Chondrocyte (in vitro differentiated cells): ENCODE data around the gene PAK1. TPM values are rescaled to one million over a fixed set of nuclear protein-coding genes. Genes with fewer than 3 reads are reported as not detected.

Source experiments
- DNase-seq: peaks from one replicate; pipeline ENCODE4 v3.0.0; 2021; ENCODE audit warnings: mixed read lengths, low spot score
- H3K27ac Mint-ChIP-seq: one replicate; pipeline ENCODE4 v1.8.0; 2021; ENCODE audit warnings: mild to moderate bottlenecking, moderate library complexity, mixed read lengths; ENCODE audit not compliant: unreplicated experiment
- H3K27me3 Mint-ChIP-seq: 2 replicates; pipeline ENCODE4 v1.8.0; 2021; ENCODE audit warnings: low read depth, mixed read lengths
- H3K36me3 Mint-ChIP-seq: 2 replicates; pipeline ENCODE4 v1.8.0; 2021; ENCODE audit warnings: low read depth, mixed read lengths
- H3K4me1 Mint-ChIP-seq: 2 replicates; pipeline ENCODE4 v1.8.0; 2021; ENCODE audit warnings: low read depth, mild to moderate bottlenecking, mixed read lengths
- H3K4me3 Mint-ChIP-seq: one replicate; pipeline ENCODE4 v1.8.0; 2021; ENCODE audit warnings: mild to moderate bottlenecking, moderate library complexity, mixed read lengths; ENCODE audit not compliant: unreplicated experiment
- H3K9me3 Mint-ChIP-seq: 2 replicates; pipeline ENCODE4 v1.8.0; 2021; ENCODE audit warnings: low read depth, mixed read lengths
- total RNA-seq: library from RNA; stranded (reverse); gene quantifications from 3 replicates; pipeline ENCODE4 v1.2.1, GENCODE V29; 2021
- TF ChIP-seq, protein P1 (sequence below): fragments of 200-600 bp; sonication (generic); IDR thresholded peaks from 2 replicates; pipeline ENCODE4 v1.5.0; 2021; ENCODE audit warnings: antibody characterized with exemption, mild to moderate bottlenecking, moderate library complexity

PAK1 gene
- total RNA-seq, 1 donor from 2014 or later: 28.2 TPM

DNA sequence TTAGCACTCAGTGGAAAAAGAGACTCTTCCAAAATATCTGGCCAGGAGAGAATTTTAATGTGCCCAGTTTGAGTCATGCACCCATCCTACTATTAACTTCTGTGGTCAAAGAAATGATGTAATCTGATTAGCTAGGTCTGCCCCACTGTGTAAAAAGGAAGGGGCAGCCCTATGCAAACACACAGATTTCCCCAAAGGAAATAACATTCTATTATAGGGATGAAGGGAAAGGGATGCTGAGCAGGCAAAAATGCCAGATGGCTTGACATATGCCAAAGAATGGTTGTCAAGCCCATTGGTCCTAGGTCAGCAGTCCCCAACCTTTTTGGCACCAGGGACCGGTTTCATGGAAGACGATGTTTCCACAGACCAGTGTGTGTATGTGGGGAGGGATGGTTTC, 43.3 kb upstream of the PAK1 start:
- TF ChIP-seq, protein P1, sequence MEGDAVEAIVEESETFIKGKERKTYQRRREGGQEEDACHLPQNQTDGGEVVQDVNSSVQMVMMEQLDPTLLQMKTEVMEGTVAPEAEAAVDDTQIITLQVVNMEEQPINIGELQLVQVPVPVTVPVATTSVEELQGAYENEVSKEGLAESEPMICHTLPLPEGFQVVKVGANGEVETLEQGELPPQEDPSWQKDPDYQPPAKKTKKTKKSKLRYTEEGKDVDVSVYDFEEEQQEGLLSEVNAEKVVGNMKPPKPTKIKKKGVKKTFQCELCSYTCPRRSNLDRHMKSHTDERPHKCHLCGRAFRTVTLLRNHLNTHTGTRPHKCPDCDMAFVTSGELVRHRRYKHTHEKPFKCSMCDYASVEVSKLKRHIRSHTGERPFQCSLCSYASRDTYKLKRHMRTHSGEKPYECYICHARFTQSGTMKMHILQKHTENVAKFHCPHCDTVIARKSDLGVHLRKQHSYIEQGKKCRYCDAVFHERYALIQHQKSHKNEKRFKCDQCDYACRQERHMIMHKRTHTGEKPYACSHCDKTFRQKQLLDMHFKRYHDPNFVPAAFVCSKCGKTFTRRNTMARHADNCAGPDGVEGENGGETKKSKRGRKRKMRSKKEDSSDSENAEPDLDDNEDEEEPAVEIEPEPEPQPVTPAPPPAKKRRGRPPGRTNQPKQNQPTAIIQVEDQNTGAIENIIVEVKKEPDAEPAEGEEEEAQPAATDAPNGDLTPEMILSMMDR: no peak
- Mint-ChIP-seq H3K36me3 (no peaks in the 10 kb centered on the region), H3K27ac (no peak overlapping the region), H3K4me1 (no peaks in the 10 kb centered on the region), H3K27me3 (no peaks in the 10 kb centered on the region), H3K4me3 (no peak overlapping the region), H3K9me3 (peaks cover 2% of the 10 kb centered on the region)
- DNase-seq: no peak

DNA sequence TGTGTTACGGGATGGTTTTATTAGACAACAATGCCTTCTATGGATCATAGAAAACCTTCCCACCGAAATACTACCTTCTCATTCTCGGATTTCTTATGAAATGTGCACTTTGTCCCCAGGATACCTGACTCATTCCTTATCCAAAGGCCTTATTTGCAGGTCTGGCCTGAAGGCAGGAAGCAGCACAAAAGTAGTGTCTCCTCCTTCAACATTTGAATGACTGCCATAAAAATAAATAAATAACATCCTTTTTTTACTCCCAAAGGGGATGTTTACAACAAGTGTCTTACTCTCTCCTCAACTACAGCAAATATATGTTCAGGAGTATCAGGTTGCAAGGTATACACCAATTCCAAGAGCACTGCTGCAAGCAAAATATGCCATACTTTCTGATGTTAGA, 41.6 kb upstream of the PAK1 start:
- H3K4me1 Mint-ChIP-seq: peaks cover 1% of the 10 kb centered on the region
- H3K27me3 Mint-ChIP-seq: no peaks in the 10 kb centered on the region
- no peak overlapping the region for H3K4me3 Mint-ChIP-seq
- TF ChIP-seq, protein P1: no peak
- peaks cover 2% of the 10 kb centered on the region for H3K9me3 Mint-ChIP-seq
- no peak overlapping the region for H3K27ac Mint-ChIP-seq
- no peaks in the 10 kb centered on the region for H3K36me3 Mint-ChIP-seq
- DNase-seq: no peak

DNA sequence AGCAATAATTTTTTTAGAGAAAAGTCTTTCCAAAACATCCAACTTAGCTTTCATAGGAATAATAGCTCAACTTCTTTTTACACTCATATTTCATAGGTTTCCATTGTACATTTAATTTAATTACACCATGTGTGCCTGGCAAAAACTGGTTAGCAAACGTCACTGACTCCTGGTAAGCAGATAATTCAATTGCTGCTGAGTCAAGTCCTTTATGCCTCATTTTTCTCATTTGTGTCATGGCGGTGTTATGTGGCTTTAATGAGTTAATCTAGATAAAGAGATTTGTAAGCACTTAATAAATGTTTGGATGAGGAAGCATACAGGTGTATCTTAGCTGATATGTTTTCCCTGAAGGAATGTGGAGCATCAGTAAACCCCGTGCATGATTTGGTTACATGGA, 41.2 kb upstream of the PAK1 start:
- Mint-ChIP-seq H3K36me3 (no peaks in the 10 kb centered on the region), H3K27me3 (no peaks in the 10 kb centered on the region), H3K9me3 (peaks cover 2% of the 10 kb centered on the region), H3K4me3 (no peak overlapping the region), H3K27ac (no peak overlapping the region), H3K4me1 (peaks cover 5% of the 10 kb centered on the region)
- DNase-seq: no peak
- TF ChIP-seq, protein P1: no peak

DNA sequence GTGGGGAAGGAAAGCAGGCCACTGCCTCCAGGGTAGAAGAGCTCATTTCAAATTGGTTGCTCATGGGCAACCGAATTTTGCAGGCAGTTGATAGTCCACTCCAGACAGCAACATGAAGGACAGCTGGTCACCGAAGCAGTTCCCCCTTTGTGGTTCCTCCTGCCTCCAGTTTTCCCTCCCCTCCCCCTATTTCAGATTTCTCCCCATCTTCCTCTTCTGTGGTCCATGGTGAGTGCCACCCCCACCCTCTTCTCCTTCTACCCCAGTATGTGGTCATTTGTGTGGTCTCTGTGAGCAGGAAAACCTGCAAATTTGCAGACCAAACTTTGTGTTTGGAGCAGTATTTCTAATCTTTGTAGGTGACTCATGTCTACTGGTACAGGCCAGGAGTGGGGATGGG, 38.2 kb upstream of the PAK1 start:
- no peak for DNase-seq
- H3K27ac Mint-ChIP-seq: no peak overlapping the region
- no peaks in the 10 kb centered on the region for H3K36me3 Mint-ChIP-seq
- H3K9me3 Mint-ChIP-seq: peaks cover 6% of the 10 kb centered on the region
- no peaks in the 10 kb centered on the region for H3K27me3 Mint-ChIP-seq
- TF ChIP-seq, protein P1: no peak
- H3K4me3 Mint-ChIP-seq: no peak overlapping the region
- peaks cover 9% of the 10 kb centered on the region for H3K4me1 Mint-ChIP-seq

DNA sequence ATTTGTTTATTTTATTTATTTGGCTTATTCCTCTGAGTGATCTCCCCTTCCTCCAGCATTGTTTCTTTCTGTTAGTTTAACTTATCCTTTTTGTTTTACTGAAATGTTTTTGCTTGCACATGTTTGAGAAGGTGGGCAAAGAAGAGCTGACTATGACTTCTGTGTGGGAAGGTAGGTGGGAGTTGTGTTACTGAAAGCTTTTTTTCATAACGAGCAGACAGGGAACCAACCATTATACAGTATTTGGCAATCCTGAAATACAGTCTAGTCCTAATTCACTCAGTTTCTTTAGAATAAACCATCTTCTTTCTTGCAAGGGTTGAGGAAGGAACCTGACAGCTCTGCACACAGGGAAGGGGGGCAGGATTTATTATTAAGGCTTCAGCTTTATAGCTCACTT, 37.0 kb upstream of the PAK1 start:
- TF ChIP-seq, protein P1: no peak
- no peak overlapping the region for H3K4me3 Mint-ChIP-seq
- H3K4me1 Mint-ChIP-seq: peaks cover 9% of the 10 kb centered on the region
- no peak overlapping the region for H3K27ac Mint-ChIP-seq
- H3K9me3 Mint-ChIP-seq: peaks cover 6% of the 10 kb centered on the region
- no peak for DNase-seq
- H3K36me3 Mint-ChIP-seq: no peaks in the 10 kb centered on the region
- peaks cover 5% of the 10 kb centered on the region for H3K27me3 Mint-ChIP-seq
